ENCODE measurements around the gene LRBA. TPM values are rescaled to one million over a fixed set of nuclear protein-coding genes. Genes with fewer than 3 reads are reported as not detected.
A peak's percentile ranks its signal among the peaks of the same experiment; 100 is the strongest.
"Not testable (repeated sequence)": the region's sequence is repeated elsewhere in the genome, so short reads cannot be mapped to it uniquely, and the experiment has no call there.

LRBA gene
- total RNA-seq, 3 donors from 2014 or later (not counting 1 experiment from before 2014, with no cell fraction given) = 72.1 to 87.6 (median 83.1) TPM

GRCh38 chr4:150972592-150972991 is 42.5 kb downstream of the LRBA start:
- H3K9me3 ChIP-seq (ENCODE audit: control insufficient read depth, insufficient read depth, low read length) = no peaks in the 10 kb centered on the region
- intact Hi-C loops (cut with micrococcal nuclease) = no loop called here
- H3K4me1 ChIP-seq (ENCODE audit: control insufficient read depth, insufficient read depth, low read length) = peaks cover 9% of the 10 kb centered on the region
- H3K27ac Mint-ChIP-seq = no peak overlapping the region
- no peaks in the 10 kb centered on the region for H3K36me3 ChIP-seq (ENCODE audit: control insufficient read depth, insufficient read depth, low read length)
- H3K36me3 Mint-ChIP-seq = no peaks in the 10 kb centered on the region
- DNase-seq (no peak), ATAC-seq (no peak)
- no peaks in the 10 kb centered on the region for H3K27me3 ChIP-seq (ENCODE audit: control insufficient read depth, insufficient read depth, low read length)
- H3K4me3 Mint-ChIP-seq = no peak overlapping the region
- no peak for TF ChIP-seq CTCF (IDR thresholded peaks at IDR 0.05)
- H3K4me3 ChIP-seq (ENCODE audit: low read length) = no peak overlapping the region
- H3K4me1 Mint-ChIP-seq = peaks cover 43 to 65% of the 10 kb centered on the region in 2 donors
- no CpG with 5 or more reads among the region's 1 CpG for WGBS (ENCODE audit: insufficient coverage)
- H3K9me3 Mint-ChIP-seq = no peaks in the 10 kb centered on the region
- H3K27me3 Mint-ChIP-seq (ENCODE audit: low read depth in 2 of 2) = no peaks in the 10 kb centered on the region
- no peak overlapping the region for H3K27ac ChIP-seq (ENCODE audit: low read length)

GRCh38 chr4:150971901-150972300 is 43.2 kb downstream of the LRBA start:
- Mint-ChIP-seq H3K27me3 (ENCODE audit: low read depth in 2 of 2) (no peaks in the 10 kb centered on the region), H3K36me3 (no peaks in the 10 kb centered on the region), H3K9me3 (no peaks in the 10 kb centered on the region), H3K4me1 (peaks cover 36 to 68% of the 10 kb centered on the region in 2 donors), H3K4me3 (no peak overlapping the region), H3K27ac (no peak overlapping the region)
- no peak overlapping the region for H3K4me3 ChIP-seq (ENCODE audit: low read length)
- no peaks in the 10 kb centered on the region for H3K36me3 ChIP-seq (ENCODE audit: control insufficient read depth, insufficient read depth, low read length)
- no peak overlapping the region for H3K27ac ChIP-seq (ENCODE audit: low read length)
- H3K9me3 ChIP-seq (ENCODE audit: control insufficient read depth, insufficient read depth, low read length) = no peaks in the 10 kb centered on the region
- intact Hi-C loops (cut with micrococcal nuclease) = no loop called here
- H3K4me1 ChIP-seq (ENCODE audit: control insufficient read depth, insufficient read depth, low read length) = peaks cover 6% of the 10 kb centered on the region
- ATAC-seq (no peak), DNase-seq (no peak)
- H3K27me3 ChIP-seq (ENCODE audit: control insufficient read depth, insufficient read depth, low read length) = no peaks in the 10 kb centered on the region
- TF ChIP-seq CTCF (IDR thresholded peaks at IDR 0.05) = no peak

GRCh38 chr4:150970685-150971151 is 44.4 kb downstream of the LRBA start:
- no peak overlapping the region for H3K4me3 Mint-ChIP-seq
- TF ChIP-seq CTCF (IDR thresholded peaks at IDR 0.05) = no peak
- no peaks in the 10 kb centered on the region for H3K36me3 Mint-ChIP-seq
- no peaks in the 10 kb centered on the region for H3K27me3 ChIP-seq (ENCODE audit: control insufficient read depth, insufficient read depth, low read length)
- H3K27me3 Mint-ChIP-seq (ENCODE audit: low read depth in 2 of 2) = no peaks in the 10 kb centered on the region
- H3K36me3 ChIP-seq (ENCODE audit: control insufficient read depth, insufficient read depth, low read length) = no peaks in the 10 kb centered on the region
- H3K27ac ChIP-seq (ENCODE audit: low read length) = no peak overlapping the region
- WGBS (ENCODE audit: insufficient coverage) = no CpG with 5 or more reads among the region's 2 CpGs
- H3K9me3 Mint-ChIP-seq = no peaks in the 10 kb centered on the region
- ATAC-seq (no peak), DNase-seq (no peak)
- H3K9me3 ChIP-seq (ENCODE audit: control insufficient read depth, insufficient read depth, low read length) = no peaks in the 10 kb centered on the region
- H3K4me1 ChIP-seq (ENCODE audit: control insufficient read depth, insufficient read depth, low read length) = peaks cover 6% of the 10 kb centered on the region
- no peak overlapping the region for H3K4me3 ChIP-seq (ENCODE audit: low read length)
- H3K4me1 Mint-ChIP-seq = peaks cover 31 to 66% of the 10 kb centered on the region in 2 donors
- no peak overlapping the region for H3K27ac Mint-ChIP-seq
- intact Hi-C loops (cut with micrococcal nuclease) = no loop called here

GRCh38 chr4:150964754-150965153 is 50.3 kb downstream of the LRBA start:
- ATAC-seq = no peak
- H3K9me3 ChIP-seq (ENCODE audit: control insufficient read depth, insufficient read depth, low read length) = no peaks in the 10 kb centered on the region
- intact Hi-C loops (cut with micrococcal nuclease) = no loop called here

GRCh38 chr4:150963602-150964345 is 51.3 kb downstream of the LRBA start:
- H3K27me3 ChIP-seq (ENCODE audit: control insufficient read depth, insufficient read depth, low read length); H3K9me3 Mint-ChIP-seq; H3K27me3 Mint-ChIP-seq (ENCODE audit: low read depth in 2 of 2); H3K27ac ChIP-seq (ENCODE audit: low read length); ATAC-seq; H3K4me3 ChIP-seq (ENCODE audit: low read length); intact Hi-C loops (cut with micrococcal nuclease); H3K9me3 ChIP-seq (ENCODE audit: control insufficient read depth, insufficient read depth, low read length); H3K36me3 Mint-ChIP-seq; H3K4me3 Mint-ChIP-seq; H3K36me3 ChIP-seq (ENCODE audit: control insufficient read depth, insufficient read depth, low read length); H3K4me1 ChIP-seq (ENCODE audit: control insufficient read depth, insufficient read depth, low read length); DNase-seq: not testable (repeated sequence)
- Mint-ChIP-seq H3K27ac (peak overlapping the region in 1 of 2 donors; percentile 42), H3K4me1 (peaks cover 30 to 41% of the 10 kb centered on the region in 2 donors)
- WGBS (ENCODE audit: insufficient coverage) = 96% methylated on average over 47 of the region's 47 CpGs

More at GRCh38 chr4:150964754-150965153, 50.3 kb downstream of the LRBA start:
- Histone ChIP-seq H3K27me3 (ENCODE audit: control insufficient read depth, insufficient read depth, low read length) (no peaks in the 10 kb centered on the region), H3K4me1 (ENCODE audit: control insufficient read depth, insufficient read depth, low read length) (peaks cover under 1% of the 10 kb centered on the region), H3K4me3 (ENCODE audit: low read length) (no peak overlapping the region), H3K36me3 (ENCODE audit: control insufficient read depth, insufficient read depth, low read length) (no peaks in the 10 kb centered on the region), H3K27ac (ENCODE audit: low read length) (no peak overlapping the region)
- peaks cover 25 to 46% of the 10 kb centered on the region in 2 donors for H3K4me1 Mint-ChIP-seq
- no peak overlapping the region for H3K4me3 Mint-ChIP-seq
- H3K36me3 Mint-ChIP-seq = no peaks in the 10 kb centered on the region
- H3K27me3 Mint-ChIP-seq (ENCODE audit: low read depth in 2 of 2) = no peaks in the 10 kb centered on the region
- no peak for TF ChIP-seq CTCF (IDR thresholded peaks at IDR 0.05)
- no peak for DNase-seq
- H3K9me3 Mint-ChIP-seq = no peaks in the 10 kb centered on the region
- no peak overlapping the region for H3K27ac Mint-ChIP-seq

Data from natural killer cell (primary cell).